Kasumi-1 (cell line): ENCODE measurements around the gene TRIM24.
A peak's percentile ranks its signal among the peaks of the same experiment; 100 is the strongest.
"Not testable (repeated sequence)": the region's sequence is repeated elsewhere in the genome, so short reads cannot be mapped to it uniquely, and the experiment has no call there.

ENCODE experiments used
- DNase-seq, 2 experiments: peaks; one replicate each; lab custom pipeline; 2025; lab: John Stamatoyannopoulos, UW

TRIM24 gene

DNA sequence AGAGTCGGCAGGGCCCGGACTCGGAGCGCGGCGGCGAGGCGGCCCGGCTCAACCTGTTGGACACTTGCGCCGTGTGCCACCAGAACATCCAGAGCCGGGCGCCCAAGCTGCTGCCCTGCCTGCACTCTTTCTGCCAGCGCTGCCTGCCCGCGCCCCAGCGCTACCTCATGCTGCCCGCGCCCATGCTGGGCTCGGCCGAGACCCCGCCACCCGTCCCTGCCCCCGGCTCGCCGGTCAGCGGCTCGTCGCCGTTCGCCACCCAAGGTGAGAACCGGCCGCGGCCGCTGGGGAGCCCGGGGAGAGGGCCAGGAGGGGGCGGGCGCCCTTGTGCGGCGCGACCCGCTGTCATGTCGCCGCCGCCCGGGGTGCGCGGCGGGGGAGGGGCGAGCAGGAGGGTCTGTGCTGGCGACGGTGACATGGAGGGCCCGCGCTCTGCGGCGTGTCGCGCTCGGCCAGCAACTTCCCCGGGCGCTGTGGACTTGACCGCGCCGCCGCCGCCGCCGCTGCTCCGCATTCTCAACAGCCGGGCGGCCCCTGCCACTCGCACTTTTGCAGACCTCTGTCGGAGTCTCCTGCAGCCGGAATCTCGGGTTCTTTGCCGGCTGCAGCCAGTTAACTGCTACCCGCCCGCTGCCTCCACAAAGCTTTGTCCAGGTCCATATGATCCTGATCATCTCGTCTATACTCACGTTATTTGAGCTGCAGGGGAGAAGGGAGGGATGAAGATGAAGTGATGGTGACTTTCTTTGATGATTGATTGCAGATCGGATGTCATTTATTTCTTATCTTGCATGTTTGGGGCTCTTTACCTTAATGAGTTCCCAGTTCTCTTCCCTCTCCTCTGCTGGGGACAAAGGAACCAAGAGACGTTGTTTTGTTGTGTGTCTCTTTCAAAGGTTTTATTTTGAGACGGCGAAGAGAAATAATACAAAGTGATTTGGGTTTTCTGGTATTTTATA is 869 bp downstream of the TRIM24 start:
- peak; percentile 51 to 65 for DNase-seq

DNA sequence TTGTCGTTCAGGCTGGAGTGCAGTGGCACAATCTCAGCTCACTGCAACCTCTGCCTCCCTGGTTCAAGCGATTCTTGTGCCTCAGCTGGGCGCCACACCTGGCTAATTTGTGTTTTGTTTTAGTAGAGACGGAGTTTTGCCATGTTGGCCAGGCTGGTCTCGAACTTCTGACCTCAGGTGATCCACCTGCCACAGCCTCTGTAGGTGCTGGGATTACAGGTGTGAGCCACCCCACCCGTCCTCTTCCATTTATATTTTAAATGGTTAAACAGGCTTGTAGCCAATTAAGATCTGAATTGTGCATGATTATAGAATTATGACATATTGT is 3.2 kb downstream of the TRIM24 start:
- not testable (repeated sequence) for DNase-seq

DNA sequence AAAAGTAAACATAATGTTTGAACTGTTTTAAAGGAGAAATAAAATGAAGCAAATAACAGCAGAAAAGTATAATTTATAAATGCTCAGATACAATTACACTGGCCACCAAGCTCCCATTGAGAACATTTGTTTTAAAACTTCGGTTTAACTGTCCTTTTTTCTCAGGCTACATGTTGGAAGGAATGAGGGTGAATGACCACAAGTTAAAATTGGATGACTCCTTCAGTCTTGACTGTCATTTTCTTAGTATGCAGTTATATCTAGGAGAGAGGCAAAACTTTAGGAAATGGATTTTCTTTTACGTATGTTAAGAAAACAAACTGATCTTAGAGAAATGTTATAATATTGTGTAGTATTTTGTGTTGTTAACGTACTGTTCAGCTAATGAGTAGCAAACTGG is 5.0 kb downstream of the TRIM24 start:
- DNase-seq: no peak

DNA sequence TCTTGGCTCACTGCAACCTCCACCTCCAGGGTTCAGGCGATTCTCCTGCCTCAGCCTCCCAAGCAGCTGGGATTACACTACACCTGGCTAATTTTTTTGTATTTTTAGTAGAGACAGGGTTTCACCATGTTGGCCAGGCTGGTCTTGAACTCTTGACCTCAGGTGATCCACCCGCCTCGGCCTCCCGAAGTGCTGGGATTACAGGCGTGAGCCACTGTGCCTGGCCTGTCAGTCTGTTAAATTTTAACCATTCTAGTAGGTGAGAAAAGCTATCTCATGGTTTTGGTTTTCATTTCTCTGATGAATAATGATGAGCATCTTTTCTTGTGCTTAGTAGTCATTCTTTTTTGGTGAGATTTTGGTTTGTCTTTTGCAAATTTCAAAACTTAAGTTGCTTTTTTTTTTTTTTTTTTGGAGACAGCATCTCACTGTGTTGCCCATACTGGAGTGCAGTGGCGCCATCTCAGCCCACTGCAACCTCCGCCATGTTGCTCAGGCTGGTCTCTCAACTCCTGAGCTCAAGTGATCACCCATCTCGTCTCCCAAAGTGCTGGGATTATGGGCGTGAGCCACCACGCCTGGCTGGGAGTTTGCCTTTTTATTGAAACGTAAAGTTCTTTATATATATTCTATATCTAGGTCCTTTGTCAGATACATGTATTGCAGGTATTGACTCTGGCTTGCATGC is 6.2 kb downstream of the TRIM24 start:
- DNase-seq: not testable (repeated sequence)

DNA sequence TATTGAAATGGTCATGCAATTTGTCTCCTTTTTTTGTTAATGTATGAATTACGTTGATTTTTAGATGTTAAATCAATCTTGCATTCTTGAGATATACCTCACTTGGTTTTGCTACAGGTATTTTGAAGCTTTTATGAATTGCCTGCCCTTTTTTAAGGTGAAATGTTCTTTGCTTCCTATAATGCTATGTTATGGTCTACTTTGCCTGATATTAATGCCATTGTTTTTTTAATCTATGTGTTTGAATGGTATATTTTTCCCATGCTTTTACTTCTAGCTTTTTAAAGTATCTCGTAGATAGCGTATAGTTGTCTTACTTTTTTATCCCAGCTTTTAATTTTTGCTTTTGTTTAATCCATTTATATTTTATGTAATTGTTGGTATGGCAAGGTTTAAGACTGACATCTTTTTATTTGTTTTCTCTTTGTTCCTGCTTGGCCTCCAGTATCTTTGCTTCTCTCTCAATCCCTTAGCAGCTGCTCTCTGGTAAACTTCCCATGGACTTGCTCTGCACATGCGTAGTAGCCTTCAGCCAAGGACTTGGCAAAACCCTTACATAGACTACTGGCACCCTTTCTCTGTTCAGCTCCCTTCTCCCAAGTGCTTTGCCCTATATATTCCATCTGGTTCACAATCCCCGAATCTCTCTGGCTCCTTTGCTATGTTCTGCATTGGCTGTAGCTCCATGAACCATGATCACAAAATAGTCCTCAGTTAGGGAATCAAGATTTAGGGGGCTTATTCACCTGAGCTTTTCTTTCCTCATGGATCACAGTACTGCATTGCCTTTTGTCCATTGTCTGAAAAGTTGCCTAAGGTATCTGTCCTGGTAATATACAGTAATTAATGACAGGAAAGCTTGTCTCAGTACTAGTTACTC is 8.4 kb downstream of the TRIM24 start:
- DNase-seq: no peak

DNA sequence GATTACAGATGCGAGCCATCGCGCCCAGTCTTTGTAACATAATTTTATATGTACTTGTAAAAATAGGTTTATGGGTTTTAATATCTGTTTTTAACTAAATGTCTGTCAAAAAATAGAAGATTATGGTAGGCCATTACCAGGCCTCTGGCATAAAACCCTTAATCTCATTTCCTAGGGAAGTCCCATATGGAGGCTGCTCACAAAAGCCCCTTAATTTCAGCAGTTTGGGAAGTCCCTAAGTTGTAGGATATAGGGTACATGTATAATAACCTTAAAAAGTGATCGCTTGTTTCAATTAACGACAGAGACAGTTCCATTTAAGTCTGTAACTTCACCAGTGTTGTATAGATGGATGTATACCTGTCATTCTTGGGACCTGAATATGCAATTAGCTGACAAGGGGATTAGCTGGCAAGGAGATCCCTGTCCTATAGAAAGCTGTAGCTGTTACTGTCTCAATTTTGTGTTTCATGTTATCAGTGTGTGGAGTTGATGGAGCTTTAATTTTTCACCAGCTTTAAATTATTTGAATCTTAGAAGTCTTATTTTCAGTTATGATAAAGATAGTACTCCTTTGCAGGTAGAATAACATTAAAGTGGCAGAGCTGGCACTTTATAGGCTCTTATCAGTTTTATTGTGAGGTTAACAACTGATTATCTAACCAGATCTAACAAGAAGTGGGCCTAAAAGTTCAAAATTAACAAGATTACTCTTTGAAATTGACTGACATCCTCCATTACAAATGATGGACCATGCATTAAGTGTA is 10.5 kb downstream of the TRIM24 start:
- DNase-seq: no peak

DNA sequence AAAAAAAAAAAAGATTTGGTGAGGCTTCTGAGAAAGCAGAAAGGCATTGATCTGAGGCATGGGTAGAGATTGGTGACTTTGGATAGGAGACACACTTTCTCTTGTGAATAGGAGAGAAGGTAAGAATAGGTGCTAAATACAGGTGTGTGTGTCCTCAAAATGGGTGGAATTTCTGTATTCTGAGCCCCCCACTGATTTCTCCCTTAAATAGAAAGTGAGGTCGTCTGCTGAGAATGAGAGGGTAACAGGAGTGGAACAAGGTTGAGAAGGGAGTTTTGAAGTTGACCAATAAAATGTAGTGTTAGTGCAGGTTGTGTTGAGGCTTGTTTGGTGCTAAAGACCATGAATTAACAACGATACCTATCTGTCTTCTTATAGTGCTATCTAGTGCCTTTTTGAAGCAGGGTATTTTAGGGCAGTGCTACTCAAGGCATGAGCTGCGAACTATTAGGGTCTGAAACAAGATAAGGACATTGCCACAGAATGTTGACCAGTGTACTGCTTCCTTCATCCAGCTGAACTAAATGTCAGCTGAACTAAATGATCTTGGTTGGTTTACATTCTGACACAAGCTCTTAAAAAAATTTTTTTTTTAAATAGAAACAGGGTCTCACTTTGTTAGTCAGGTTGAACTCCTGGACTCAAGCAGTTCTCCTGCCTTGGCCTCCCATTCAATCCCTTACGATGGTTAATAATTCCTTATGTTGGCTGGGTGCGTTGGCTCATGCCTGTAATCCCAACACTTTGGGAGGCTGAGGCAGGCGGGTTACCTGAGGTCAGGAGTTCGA is 12.4 kb downstream of the TRIM24 start:
- no peak for DNase-seq

DNA sequence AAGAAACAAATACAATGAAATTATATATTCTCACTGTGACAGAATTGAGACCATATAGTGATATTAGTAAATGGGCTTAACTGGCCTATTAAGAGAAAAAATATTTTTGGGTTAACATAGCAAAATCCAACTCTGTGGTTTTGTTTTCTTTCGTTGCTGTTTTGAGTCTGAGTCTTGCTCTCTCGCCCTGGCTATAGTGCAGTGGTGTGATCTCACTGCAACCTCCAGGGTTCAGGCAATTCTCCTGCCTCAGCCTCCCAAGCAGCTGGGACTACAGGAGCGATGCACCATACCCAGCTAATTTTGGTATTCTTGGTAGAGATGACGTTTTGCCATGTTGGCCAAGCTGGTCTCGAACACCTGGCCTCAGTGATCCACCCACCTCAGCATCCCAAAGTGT is 15.3 kb downstream of the TRIM24 start:
- DNase-seq: no peak

DNA sequence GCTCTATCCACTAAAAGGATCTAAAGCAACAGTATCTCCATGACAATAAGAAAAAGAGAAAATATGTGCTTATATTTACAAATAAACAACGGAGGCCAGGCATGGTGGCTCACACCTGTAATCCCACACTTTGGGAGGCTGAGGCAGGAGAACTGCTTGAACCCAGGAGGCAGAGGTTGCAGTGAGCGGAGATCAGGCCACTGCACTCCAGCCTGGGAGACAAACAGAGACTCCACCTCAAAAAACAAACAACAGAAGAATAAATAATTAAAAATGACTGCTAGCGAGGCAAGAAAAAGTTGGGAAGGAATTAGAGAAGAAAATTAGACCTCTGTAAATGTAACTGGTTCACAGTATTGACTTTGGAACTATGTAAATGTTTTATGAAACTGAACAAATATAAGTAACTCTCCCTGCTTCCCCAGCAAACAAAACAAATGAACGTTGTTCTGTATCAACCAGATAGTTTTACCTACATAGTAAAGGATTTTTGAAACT is 17.1 kb downstream of the TRIM24 start:
- DNase-seq: no peak

DNA sequence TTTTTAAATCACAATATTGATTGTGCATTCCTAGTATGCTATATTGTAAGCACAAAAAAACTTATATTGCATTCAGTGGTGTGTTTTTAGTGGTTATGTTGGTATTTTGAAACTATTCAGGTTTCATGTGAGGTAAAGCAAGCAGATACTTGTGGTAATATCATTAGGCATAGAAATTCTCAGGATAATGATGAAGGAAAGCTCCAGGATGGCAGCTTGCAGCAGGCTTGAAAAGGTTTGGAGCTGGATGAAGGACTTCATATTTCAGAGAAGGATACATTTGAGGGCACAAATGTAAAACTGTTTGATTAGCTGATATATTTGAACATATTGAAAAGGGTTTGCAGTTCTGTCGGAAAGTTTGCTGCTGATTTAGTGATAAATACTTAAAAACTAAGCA is 17.5 kb downstream of the TRIM24 start:
- DNase-seq: no peak

DNA sequence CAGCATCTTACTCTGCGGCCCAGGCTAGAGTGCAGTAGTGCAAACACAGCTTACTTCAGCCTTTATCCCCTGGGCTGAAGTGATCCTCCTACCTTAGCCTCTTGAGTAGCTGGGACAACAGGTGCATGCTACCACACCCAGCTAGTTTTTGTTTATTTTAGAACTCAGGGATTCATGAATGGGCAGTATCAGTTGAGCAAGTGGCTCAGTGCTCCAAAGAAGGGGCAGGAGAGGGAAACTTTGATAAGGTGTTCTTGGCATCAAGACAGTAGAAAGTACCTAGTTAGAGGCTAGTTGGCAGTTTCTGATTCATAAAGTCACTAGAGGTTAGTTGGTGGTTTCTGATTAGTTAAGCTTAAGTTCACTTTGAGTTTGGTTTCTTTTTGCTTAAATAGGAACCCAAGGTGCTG is 18.4 kb downstream of the TRIM24 start:
- no peak for DNase-seq

DNA sequence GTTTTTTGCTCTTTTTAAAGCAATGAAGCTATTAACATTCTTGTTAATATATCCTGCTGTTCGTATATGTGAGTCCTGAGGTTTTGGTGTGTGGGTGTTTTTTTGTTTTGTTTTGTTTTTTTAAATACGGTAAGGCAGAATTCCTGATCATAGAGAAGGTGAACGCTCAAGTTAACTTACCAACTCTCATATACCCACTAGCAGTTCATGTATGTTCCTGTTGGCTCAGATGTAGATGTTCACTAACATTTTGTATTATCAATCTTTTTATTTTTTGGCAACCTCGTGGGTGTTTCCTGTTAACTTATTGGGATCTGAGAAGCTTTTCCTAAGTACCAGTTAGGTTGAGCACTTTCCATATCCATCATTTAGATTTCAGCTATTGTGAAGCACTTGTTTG is 20.5 kb downstream of the TRIM24 start:
- no peak for DNase-seq

DNA sequence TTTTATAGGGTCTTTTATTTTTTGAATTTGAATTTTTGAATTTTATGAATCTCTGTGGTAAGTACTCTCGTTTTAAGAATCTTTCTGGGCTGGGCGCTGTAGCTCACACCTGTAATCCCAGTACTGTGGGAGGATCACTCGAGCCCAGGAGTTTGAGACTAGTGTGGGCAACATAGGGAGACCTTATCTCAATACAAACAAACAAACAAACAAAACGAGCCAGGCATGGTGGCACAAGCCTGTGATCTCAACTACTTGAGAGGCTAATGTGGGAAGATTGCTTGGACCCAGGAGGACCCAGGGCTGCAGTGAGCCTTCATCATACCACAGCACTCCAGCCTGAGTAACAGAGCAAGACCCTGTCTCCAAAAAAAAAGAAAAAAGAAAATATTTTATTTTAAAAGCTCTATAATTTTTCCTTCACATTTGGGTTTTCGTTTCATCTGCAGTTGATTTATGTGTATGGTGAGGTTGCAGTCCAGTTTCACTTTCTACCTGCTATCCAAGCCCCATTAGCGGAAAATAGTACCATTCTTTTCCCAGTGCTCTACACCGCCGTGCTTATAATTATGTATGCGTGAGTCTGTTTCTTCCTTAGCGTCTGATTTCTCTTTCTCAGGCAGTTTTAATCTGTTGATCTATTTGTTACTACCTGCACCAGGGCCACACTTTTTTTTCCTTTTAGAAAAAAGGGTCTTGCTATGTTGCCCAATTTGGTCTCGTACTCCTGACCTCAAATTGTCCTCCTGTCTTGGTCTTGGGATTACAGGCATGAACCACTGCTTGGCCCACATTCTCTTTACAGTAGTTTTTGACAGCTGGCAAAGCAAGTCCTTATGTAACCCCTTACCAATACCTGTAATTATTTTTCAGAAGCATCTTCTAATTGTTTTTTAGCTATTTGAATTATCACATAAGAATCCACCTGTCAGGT is 21.7 kb downstream of the TRIM24 start:
- DNase-seq: no peak

DNA sequence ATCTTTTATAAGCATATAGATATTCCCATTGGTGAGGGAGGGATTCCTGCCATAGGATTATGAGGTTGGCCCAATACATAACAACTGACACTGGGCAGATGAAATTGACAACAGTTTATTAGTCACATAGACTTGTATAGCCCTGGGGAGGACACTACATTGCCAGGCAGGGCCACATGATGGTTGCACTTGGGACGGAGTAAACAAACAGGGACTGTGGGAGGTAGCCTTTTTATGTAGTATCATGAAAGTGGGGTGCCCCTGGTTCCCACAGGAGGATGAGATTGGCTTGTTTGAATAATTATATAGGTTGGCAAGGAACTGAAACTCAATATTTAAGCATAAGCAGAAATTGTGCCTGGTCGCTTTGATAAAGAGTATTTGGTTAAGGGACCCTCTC is 23.5 kb downstream of the TRIM24 start:
- no peak for DNase-seq

DNA sequence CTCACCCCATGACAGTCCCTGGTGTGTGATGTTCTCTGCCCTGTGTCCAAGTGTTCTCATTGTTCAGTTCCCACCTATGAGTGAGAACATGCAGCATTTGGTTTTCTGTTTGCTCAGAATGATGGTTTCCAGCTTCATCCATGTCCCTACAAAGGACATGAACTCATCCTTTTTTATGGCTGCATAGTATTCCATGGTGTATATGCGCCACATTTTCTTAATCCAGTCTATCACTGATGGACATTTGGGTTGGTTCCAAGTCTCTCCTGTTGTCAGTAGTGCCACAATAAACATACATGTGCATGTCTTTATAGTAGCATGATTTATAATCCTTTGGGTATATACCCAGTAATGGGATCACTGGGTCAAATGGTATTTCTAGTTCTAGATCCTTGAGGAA is 25.4 kb downstream of the TRIM24 start:
- DNase-seq: not testable (repeated sequence)

DNA sequence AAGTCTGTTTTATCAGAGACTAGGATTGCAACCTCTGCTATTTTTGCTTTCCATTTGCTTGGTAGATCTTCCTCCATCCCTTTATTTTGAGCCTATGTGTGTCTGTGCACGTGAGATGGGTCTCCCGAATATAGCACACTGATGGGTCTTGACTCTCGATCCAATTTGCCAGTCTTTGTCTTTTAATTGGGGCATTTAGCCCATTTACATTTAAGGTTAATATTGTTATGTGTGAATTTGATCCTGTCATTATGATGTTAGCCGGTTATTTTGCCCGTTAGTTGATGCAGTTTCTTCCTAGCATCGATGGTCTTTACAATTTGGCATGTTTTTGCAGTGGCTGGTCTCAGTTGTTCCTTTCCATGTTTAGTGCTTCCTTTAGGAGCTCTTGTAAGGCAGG is 29.1 kb downstream of the TRIM24 start:
- DNase-seq: not testable (repeated sequence)

DNA sequence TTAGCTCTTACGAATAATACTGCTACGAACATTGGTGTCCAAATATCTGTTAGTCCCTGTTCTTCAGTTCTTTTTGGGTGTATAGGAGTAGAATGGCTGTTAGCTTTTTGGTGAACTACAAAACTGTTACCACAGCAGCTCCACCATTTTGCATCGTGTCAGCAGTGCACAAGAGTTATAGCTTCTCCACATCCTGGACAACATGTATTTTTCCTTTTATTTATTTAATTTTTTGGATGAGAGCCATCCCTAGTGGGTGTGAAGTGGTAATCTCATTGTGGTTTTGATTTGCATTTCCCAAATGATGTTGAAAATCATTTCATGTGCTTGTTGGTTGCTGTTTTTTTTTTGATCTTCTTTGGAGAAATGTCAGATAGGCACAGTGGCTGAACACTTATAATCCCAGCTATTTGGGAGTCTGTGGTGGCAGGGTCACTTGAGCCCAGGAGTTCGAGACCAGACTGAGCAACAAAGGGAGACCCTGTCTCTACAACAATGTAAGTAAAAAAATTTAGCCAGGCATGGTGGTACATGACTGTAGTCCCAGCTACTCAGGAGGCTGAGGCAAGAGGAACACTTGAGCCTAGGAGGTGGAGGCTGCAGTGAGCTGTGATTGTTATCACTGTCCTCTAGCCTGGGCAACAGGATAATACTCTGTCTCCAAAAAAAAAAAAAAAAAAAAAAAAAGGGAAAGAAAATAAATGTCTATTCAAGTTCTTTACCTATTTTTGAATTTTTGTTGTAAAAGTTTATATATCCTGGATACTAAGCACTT is 31.7 kb downstream of the TRIM24 start:
- DNase-seq: no peak

DNA sequence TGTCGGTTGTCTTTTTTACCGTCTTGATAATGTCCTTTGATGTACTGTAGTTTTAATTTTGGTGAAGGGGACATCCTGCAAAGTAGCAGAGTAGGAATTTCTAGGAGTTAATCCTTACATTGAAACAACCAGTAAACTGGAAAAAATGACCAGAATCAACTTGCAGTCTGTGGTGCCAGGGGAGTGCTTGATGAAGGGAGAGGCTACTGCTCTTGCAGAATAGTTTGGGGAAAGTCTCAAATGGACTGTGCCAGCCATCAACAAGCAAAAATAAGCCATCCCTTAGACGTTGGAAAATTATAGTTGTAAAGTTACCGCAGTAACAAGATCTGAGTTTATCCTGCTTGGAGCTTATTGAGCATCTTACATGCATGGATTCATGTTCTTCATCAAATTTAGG is 32.4 kb downstream of the TRIM24 start:
- DNase-seq: no peak

DNA sequence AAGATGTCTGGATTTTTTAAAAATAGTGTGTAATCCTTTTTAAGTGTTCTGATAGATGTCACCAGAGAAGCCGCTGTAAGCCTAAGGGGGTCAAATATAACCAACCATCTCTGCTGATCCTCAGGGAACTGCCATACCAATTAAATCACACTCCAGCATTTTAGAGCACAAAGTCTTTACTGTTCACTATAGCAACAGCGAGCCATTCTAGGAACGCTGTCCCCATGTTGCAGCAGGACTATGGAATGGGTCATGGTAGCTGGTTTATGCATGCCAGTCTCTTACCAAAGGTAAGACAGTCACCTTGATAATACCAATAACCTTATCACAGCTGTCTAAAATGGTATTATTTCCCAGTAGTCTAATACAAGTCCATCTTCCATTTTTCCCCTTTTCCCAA is 33.5 kb downstream of the TRIM24 start:
- no peak for DNase-seq
